SHP77 (cell line): ENCODE results near the gene PNMA1.
A peak's percentile ranks its signal among the peaks of the same experiment; 100 is the strongest.

ENCODE experiments used
- DNase-seq, 2 experiments: peaks; one replicate each; lab custom pipeline; 2025; lab: John Stamatoyannopoulos, UW

PNMA1 gene

GRCh38 chr14:73666583-73666982 is 47.6 kb downstream of the PNMA1 start:
- no peak for DNase-seq

- DNase-seq, result no peak
Observed at GRCh38 chr14:73665130-73665529, 49.1 kb downstream of the PNMA1 start.

- no peak for DNase-seq
Observed at GRCh38 chr14:73663548-73664212, 50.5 kb downstream of the PNMA1 start.

- peak in 1 of 2 experiments; percentile 4 for DNase-seq
Observed at GRCh38 chr14:73662487-73662943, 51.7 kb downstream of the PNMA1 start.

- no peak for DNase-seq
Observed at GRCh38 chr14:73661872-73662271, 52.3 kb downstream of the PNMA1 start.
